MM.1S (cell line): ENCODE data around the gene MCM7.
A peak's percentile ranks its signal among the peaks of the same experiment; 100 is the strongest.

Experiments used
- EZH2 ChIP-seq: fragments of 300-600 bp; sonication (generic); optimal IDR thresholded peaks from 2 replicates; pipeline ENCODE3; 2017; ENCODE audit warnings: low read depth, mild to moderate bottlenecking, antibody characterized with exemption, low read length, mixed read lengths
- EZH2phosphoT487 ChIP-seq: fragments of 300-600 bp; sonication (generic); IDR thresholded peaks from 2 replicates; pipeline ENCODE4 v1.6.1; 2018; ENCODE audit warnings: antibody characterized with exemption, low read length
- TF ChIP-seq, protein P1 (sequence below): fragments of 300-600 bp; sonication (generic); IDR thresholded peaks from 2 replicates; pipeline ENCODE4 v1.5.1; 2016; ENCODE audit warnings: antibody characterized with exemption, low read length, mixed read lengths

DNA sequence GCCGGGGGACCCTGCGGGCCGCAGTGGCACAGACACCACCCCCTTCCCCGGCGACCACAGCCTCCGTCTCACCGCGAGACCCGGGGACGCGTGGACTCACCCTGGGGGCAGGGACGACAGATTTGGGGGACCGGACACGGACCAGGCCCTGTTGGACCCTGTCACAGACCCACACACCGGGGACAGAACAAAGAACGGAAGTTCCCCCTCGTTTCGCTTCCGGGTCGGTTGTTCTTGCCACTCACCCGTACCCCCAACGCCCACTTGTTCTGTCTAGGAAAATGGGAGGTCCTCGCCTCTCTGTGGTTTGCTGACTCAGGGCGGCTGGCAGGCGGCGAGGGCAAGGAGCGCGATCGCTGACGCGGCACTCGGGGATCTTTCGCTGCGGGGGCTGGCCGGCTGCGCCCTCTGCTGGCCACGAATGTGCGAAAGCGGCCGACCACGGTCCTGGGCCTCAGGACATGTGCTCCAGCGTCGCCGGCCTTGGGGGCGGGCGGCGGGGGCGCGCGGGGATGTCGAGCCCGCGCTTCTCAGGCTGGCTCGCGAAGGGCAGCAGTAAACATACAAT, 19.6 kb downstream of the MCM7 start, which contains the start of gene ZNF3:
- TF ChIP-seq, protein P1, sequence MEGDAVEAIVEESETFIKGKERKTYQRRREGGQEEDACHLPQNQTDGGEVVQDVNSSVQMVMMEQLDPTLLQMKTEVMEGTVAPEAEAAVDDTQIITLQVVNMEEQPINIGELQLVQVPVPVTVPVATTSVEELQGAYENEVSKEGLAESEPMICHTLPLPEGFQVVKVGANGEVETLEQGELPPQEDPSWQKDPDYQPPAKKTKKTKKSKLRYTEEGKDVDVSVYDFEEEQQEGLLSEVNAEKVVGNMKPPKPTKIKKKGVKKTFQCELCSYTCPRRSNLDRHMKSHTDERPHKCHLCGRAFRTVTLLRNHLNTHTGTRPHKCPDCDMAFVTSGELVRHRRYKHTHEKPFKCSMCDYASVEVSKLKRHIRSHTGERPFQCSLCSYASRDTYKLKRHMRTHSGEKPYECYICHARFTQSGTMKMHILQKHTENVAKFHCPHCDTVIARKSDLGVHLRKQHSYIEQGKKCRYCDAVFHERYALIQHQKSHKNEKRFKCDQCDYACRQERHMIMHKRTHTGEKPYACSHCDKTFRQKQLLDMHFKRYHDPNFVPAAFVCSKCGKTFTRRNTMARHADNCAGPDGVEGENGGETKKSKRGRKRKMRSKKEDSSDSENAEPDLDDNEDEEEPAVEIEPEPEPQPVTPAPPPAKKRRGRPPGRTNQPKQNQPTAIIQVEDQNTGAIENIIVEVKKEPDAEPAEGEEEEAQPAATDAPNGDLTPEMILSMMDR: peak; percentile 93
- TF ChIP-seq EZH2phosphoT487: no peak
- TF ChIP-seq EZH2: no peak
